LNCAP (cell line): ENCODE measurements around the gene LBP.

ENCODE experiments used
- CTCF ChIP-seq: fragments of 450-650 bp; IDR thresholded peaks from 2 replicates; pipeline ENCODE4 v1.5.1; 2017; ENCODE audit warnings: mild to moderate bottlenecking

LBP gene

DNA sequence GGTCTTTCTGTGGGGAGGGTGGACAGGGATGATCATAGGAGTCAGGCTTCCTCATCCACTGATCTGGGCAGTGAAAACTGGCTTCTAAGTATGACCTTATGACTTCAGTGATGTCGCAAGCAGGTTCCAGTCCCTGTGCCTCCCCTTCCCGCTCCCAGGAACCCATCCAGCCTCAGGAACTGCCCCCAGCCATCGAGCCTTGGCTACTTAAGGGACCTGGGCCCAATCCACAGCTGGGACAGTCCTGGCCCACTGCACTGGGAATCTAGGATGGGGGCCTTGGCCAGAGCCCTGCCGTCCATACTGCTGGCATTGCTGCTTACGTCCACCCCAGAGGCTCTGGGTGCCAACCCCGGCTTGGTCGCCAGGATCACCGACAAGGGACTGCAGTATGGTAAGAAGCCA, at the start of gene LBP:
Gene LBP, plus strand, starts transcription at position 236 of the 405 bp plus-strand sequence. Its CDS starts 35 bp downstream, at position 271.
- no peak for TF ChIP-seq CTCF

DNA sequence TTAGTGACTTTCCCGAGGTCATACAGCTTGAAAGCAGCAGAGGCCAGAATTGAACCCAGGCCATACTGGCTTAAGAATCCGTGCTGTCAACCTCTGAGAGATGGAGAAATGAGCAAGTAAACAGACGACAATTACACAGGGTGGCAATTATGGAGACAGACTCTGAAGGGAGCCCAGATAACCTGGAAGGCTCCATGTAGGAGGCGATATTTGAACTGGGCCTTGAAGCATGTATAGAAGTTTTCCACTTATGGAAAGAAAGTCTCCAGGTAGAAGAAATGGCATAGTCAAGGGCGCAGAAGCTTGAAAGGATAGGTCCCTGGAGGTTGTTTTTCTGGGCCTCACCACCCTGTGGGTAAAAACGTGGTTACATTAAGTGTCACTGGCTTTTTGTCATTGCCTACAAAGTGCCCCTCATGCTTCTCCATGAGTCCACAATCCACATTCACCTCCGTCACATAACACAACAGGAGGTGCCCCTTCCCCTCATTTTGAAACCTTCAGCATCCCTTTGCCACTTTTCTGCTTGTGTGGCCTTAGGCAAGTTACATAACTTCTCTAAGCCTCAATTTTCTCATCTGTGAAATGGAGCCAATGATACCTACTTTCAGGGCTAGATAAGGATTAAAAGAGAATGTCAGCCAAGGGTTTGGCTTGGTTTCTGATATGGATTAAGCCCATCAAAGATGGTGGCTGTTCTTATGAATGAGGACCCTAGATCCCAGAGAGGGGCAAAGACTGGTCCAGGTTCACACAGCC, 48.2 kb upstream of the LBP start:
- no peak for TF ChIP-seq CTCF

DNA sequence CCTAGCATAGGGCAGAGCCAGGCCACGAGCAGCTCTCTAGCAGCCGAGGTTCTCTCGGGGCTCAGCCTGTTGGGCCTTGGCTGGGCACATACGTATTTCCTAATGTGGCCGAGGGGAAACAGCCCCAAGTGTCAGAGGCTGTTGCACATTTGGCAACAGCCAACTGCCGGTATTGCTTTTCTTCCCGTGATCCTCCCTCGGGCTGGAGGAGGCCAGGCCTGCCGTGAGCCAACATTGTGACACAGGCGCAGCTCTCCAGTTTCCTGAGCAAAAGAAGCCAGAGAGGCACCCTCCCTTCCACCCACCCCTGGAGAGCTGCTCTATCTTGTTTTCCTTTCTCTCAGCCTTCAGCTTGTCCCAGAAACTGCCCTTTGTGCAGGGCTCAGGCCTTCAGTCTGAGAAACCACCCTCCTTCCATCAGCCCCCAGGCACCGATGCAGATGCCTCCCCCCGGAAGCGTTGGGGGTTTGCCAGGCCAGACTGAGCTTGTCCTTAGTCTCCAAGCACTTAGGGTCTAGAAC, 47.5 kb upstream of the LBP start:
- no peak for TF ChIP-seq CTCF

DNA sequence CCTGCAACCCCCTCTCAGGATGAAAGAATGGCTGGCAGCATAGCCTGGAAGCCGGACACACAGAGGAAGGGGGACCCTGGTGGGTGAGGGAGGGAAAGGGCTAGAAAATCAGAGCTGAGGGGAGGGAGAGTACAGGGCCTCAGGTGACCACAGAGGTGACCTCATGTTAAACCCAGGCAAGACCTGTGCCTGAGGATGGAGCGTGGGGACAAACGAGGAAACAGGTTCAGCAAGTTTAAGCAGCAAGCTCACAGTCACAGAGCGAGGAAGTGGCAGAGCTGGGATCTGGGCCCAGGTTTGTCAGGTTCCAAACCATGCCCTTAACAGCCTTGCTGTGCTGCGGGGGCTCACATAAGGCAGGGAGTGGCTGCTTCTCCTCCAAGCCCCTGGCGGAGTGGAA, 46.3 kb upstream of the LBP start:
- TF ChIP-seq CTCF = no peak

DNA sequence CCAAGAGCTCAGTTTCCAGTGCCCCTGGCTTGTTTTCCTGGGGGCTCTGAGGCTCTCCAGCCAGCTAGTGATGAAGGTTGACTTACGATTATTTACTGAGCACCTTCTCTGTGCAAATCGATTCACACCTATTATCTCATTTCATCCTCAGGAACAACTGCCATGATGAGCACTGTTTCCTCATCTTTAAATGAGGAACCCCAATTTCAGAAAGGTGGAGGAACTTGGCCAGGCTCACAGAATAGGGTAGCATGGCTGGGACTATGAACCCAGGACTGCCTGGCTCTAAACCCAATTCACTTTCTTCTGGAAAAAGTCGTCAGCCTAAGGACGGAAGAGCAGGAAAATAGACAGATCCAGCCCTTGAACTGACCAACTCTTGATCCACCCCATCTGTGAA, 45.8 kb upstream of the LBP start:
- no peak for TF ChIP-seq CTCF

GRCh38 chr20:38301309-38301708, 45.0 kb upstream of the LBP start:
- no peak for TF ChIP-seq CTCF

GRCh38 chr20:38302786-38303185, 43.5 kb upstream of the LBP start:
- TF ChIP-seq CTCF = no peak
